ENCODE data around the gene SLC9B2. TPM values are rescaled to one million over a fixed set of nuclear protein-coding genes. Genes with fewer than 3 reads are reported as not detected.

Gene SLC9B2
- total RNA-seq, 1 experiment from 2014 or later, result 7.3 TPM

GRCh38 chr4:103105558-103106356 lies 29.2 kb upstream of the SLC9B2 start:
- no peak overlapping the region for H3K9ac ChIP-seq (ENCODE audit: extremely low read depth, insufficient read length, low read length)
- TF ChIP-seq, protein P1, sequence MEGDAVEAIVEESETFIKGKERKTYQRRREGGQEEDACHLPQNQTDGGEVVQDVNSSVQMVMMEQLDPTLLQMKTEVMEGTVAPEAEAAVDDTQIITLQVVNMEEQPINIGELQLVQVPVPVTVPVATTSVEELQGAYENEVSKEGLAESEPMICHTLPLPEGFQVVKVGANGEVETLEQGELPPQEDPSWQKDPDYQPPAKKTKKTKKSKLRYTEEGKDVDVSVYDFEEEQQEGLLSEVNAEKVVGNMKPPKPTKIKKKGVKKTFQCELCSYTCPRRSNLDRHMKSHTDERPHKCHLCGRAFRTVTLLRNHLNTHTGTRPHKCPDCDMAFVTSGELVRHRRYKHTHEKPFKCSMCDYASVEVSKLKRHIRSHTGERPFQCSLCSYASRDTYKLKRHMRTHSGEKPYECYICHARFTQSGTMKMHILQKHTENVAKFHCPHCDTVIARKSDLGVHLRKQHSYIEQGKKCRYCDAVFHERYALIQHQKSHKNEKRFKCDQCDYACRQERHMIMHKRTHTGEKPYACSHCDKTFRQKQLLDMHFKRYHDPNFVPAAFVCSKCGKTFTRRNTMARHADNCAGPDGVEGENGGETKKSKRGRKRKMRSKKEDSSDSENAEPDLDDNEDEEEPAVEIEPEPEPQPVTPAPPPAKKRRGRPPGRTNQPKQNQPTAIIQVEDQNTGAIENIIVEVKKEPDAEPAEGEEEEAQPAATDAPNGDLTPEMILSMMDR (conservative IDR thresholded peaks at IDR 0.05), result no peak
- Mint-ChIP-seq H3K4me1 (no peaks in the 10 kb centered on the region), H3K9me3 (no peaks in the 10 kb centered on the region), H3K27ac (peak overlapping the region in 2 of 3 experiments; percentile 59 to 85; a peak in 2 of 7 replicates), H3K36me3 (ENCODE audit: insufficient read depth in 1 of 3, low read depth in 3 of 3) (peaks cover 18 to 43% (median 39%) of the 10 kb centered on the region in 3 experiments; a peak in 6 of 7 replicates), H3K4me3 (no peak overlapping the region), H3K27me3 (ENCODE audit: low read depth) (no peaks in the 10 kb centered on the region)
- H3K4ac ChIP-seq (ENCODE audit: low read depth, low read length), result no peak overlapping the region
- H2BK15ac ChIP-seq (ENCODE audit: low read depth, low read length), result no peak overlapping the region
- H4K91ac ChIP-seq (ENCODE audit: insufficient read length, low read depth, low read length), result no peak overlapping the region
- no peaks in the 10 kb centered on the region for H3K27me3 ChIP-seq (ENCODE audit: insufficient read depth, low read length)
- H3K23ac ChIP-seq (ENCODE audit: insufficient read length, low read depth, low read length), result no peak overlapping the region
- H3K4me2 ChIP-seq (ENCODE audit: insufficient read depth, insufficient read length, low read length), result no peak overlapping the region
- no peak overlapping the region for H4K8ac ChIP-seq (replicated peaks; ENCODE audit: insufficient read length, low read depth, low read length)
- no peak overlapping the region for H3K56ac ChIP-seq (ENCODE audit: insufficient read length, low read depth, low read length)
- H3K27ac ChIP-seq (ENCODE audit: insufficient read length, low read depth, low read length), result no peak overlapping the region
- H2AFZ ChIP-seq (ENCODE audit: low read length), result no peak overlapping the region
- no peak overlapping the region for H2BK20ac ChIP-seq (ENCODE audit: low read depth, low read length, poor library complexity, severe bottlenecking)
- no peak overlapping the region for H3T11ph ChIP-seq (ENCODE audit: low read length)
- no peaks in the 10 kb centered on the region for H3K9me3 ChIP-seq (ENCODE audit: control insufficient read depth, low read depth, low read length)
- no peak overlapping the region for H3K14ac ChIP-seq (ENCODE audit: insufficient read depth, low read length)
- no peak overlapping the region for H4K5ac ChIP-seq (ENCODE audit: insufficient read length, low read depth, low read length)
- no peak overlapping the region for H3K18ac ChIP-seq (ENCODE audit: insufficient read length, low read depth, low read length)
- H3K79me1 ChIP-seq (ENCODE audit: insufficient read depth, low read depth, low read length, poor library complexity, severe bottlenecking), result no peaks in the 10 kb centered on the region
- H3K23me2 ChIP-seq (ENCODE audit: insufficient read length, low read depth, low read length, poor library complexity, severe bottlenecking), result no peaks in the 10 kb centered on the region
- no peak overlapping the region for H2AK5ac ChIP-seq (ENCODE audit: insufficient read length, low read length)
- no peak for DNase-seq
- H3K79me2 ChIP-seq (ENCODE audit: insufficient read depth, low read length), result no peaks in the 10 kb centered on the region
- H2BK5ac ChIP-seq (ENCODE audit: insufficient read length, low read length), result no peak overlapping the region
- WGBS (ENCODE audit: extremely low coverage, insufficient read length, low lambda C conversion rate), result no CpG with 5 or more reads among the region's 2 CpGs
- no peaks in the 10 kb centered on the region for H4K20me1 ChIP-seq (ENCODE audit: control insufficient read depth, insufficient read depth, insufficient read length)
- H2BK120ac ChIP-seq (ENCODE audit: low read depth, low read length, poor library complexity, severe bottlenecking), result no peak overlapping the region
- no peak overlapping the region for H2BK12ac ChIP-seq (ENCODE audit: insufficient read length, low read depth, low read length)
- no peaks in the 10 kb centered on the region for H3K4me1 ChIP-seq (ENCODE audit: insufficient read depth, low read length)
